RWPE1 (cell line): Measurements from ENCODE around the gene WDR54.
"Not testable (repeated sequence)": the region's sequence is repeated elsewhere in the genome, so short reads cannot be mapped to it uniquely, and the experiment has no call there.

ENCODE experiments used
- CTCF ChIA-PET: fragments of 350-600 bp; sonication (Branson Sonifier 250); formaldehyde crosslinking; extraction: SDS; loops from one replicate; lab custom pipeline; 2021; lab: Yijun Ruan, JAX
- POLR2A ChIA-PET: fragments of 400-600 bp; formaldehyde crosslinking; extraction: SDS; loops from one replicate; lab custom pipeline; 2020; ENCODE audit warnings: antibody characterized with exemption; ENCODE audit not compliant: low non-redundant PET; lab: Yijun Ruan, JAX
- DNase-seq: peaks from one replicate; pipeline ENCODE4 v3.0.0; 2012; ENCODE audit warnings: low spot score
- H3K27ac ChIP-seq: fragments of 450-650 bp; 2 replicates; pipeline ENCODE4 v1.5.1; 2017
- TF ChIP-seq, protein P1 (sequence below): fragments of 450-650 bp; conservative IDR thresholded peaks from 2 replicates; pipeline ENCODE4 v1.5.1; 2017; ENCODE audit warnings: low read depth, mild to moderate bottlenecking

Gene WDR54

DNA sequence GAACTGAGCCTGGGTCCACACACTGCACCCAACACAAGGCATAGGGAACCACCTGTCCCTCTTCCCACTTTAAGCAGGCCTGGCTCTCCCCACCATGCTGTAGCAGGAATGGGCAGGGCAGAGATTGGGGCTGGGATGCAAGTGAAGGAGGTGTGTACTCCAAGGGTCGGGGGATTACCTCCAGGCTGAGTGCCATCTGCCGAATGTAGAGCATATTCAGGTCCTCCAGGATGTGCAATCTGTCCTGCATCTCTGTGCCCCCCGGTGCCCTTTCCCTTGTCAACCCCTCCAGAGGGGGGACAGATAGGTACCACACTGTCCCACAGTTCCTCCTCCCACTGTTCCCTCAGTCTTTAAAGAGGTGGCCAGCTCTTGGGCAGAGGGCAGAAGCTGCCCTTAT, 17.8 kb downstream of the WDR54 start:
- ChIA-PET CTCF (interaction anchor here (0.6 to 1.0 kb wide), 2 partner anchors 12 to 16 kb away, joined by 3 read pairs; partner anchors contain the start of gene INO80B), POLR2A (interaction anchor here (1.4 kb wide), 1 partner anchor 19 kb away, joined by 5 read pairs; the partner anchor contains the start of gene WBP1)
- peak overlapping the region; percentile 94 for H3K27ac ChIP-seq
- TF ChIP-seq, protein P1, sequence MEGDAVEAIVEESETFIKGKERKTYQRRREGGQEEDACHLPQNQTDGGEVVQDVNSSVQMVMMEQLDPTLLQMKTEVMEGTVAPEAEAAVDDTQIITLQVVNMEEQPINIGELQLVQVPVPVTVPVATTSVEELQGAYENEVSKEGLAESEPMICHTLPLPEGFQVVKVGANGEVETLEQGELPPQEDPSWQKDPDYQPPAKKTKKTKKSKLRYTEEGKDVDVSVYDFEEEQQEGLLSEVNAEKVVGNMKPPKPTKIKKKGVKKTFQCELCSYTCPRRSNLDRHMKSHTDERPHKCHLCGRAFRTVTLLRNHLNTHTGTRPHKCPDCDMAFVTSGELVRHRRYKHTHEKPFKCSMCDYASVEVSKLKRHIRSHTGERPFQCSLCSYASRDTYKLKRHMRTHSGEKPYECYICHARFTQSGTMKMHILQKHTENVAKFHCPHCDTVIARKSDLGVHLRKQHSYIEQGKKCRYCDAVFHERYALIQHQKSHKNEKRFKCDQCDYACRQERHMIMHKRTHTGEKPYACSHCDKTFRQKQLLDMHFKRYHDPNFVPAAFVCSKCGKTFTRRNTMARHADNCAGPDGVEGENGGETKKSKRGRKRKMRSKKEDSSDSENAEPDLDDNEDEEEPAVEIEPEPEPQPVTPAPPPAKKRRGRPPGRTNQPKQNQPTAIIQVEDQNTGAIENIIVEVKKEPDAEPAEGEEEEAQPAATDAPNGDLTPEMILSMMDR: no peak
- DNase-seq: no peak

GRCh38 chr2:74439803-74440377, 18.4 kb downstream of the WDR54 start:
- H3K27ac ChIP-seq: peak overlapping the region; percentile 94
- TF ChIP-seq, protein P1: no peak
- ChIA-PET POLR2A (interaction anchor here (0.5 to 1.4 kb wide), 3 partner anchors 9 to 18 kb away, joined by 3 to 5 read pairs (median 3); partner anchors contain the start of gene WBP1), CTCF (interaction anchor here (0.6 to 1.0 kb wide), 2 partner anchors 12 to 15 kb away, joined by 3 read pairs; partner anchors contain the start of gene INO80B)
- DNase-seq: no peak

DNA sequence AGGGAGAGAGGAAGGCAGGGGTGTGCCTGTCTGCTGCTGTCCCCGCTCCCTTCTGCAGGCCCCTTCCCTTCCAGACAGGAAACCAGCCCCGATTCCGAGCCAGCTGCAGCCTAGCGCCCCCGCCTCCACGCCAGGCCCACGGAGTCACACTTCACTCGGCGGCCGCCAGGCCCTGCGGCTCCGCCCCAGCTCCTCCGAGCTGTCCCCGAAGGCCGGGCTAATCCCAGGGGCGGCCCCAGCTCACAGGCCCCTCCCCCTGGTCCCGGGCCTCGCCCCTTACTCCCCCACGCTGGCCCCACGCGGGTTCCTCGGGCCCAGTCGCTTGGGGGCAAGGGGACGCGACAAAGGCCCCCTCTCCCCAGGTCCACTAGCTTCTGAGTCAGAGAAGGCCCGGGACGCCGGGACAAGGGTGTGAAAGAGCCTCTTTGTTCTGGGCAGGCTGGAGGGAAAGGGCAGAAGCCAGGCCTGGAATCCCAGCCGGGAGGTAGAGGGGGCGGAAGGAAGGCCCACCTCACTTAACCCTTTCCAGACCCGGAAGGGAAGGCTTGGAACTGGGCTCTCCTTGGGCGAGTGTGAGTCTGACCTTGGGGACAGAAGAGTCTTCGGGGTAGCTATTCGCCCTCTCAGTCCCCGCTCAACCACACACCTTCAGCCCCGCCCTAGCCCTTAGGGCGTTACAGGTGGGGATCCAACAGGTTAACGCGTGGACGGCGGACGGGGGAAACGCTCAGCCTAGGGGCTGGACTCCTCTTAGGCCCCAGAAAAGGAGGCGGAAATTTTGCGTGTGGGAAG, 19.0 kb downstream of the WDR54 start:
- H3K27ac ChIP-seq: peak overlapping the region; percentile 94
- ChIA-PET POLR2A (interaction anchor here (0.5 to 1.4 kb wide), 3 partner anchors 9 to 18 kb away, joined by 3 to 5 read pairs (median 3); partner anchors contain the start of gene WBP1), CTCF (interaction anchor here (1.0 kb wide), 1 partner anchor 14 kb away, joined by 3 read pairs; the partner anchor contains the start of gene INO80B)

DNA sequence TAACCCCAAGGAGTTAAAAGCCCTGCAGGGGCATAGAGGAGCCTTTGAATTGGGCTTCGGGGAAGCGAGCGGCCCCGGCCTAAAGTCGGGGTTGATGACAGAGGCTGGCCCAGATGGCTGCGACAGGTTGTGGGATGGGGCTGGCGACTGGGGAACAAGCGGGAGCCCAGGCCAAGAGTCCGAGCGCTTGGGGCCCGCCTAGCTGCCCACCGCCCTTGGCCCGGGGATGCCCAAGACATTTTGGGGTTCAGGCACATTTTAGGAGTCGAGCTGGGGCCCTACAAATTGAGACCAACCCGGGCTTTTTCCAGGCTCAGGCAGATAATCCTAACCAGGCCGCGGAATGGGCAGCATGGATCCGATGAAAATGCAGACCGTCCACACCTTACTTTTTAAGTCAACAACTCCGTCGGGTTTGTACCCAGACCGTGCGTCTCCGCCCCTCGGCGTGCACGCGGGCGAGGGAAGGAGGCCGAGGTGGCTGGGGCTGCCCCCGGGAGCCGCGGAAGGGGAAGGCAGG, 19.7 kb downstream of the WDR54 start:
- POLR2A ChIA-PET: no interaction called here
- CTCF ChIA-PET: interaction anchor here (0.5 kb wide), 1 partner anchor 30 kb away, joined by 3 read pairs; no protein-coding TSS in a partner anchor
- DNase-seq: no peak
- peak overlapping the region; percentile 94 for H3K27ac ChIP-seq
- TF ChIP-seq, protein P1: no peak

More for the DNA sequence above, 19.0 kb downstream of the WDR54 start:
- TF ChIP-seq, protein P1: no peak
- DNase-seq: peak; percentile 96

- ChIA-PET POLR2A (interaction anchor here (0.6 to 1.2 kb wide), 2 partner anchors 13 to 20 kb away, joined by 3 to 4 read pairs; partner anchors contain the start of gene INO80B), CTCF (interaction anchor here (0.5 to 1.0 kb wide), 2 partner anchors 13 to 29 kb away, joined by 3 read pairs; no protein-coding TSS in a partner anchor)
- TF ChIP-seq, protein P1: no peak
- peak; percentile 88 for DNase-seq
- peak within 1 kb of the TSS; percentile 94 for H3K27ac ChIP-seq
Measured at GRCh38 chr2:74441690-74442482, 20.4 kb downstream of the WDR54 start, which contains the start of gene RTKN. Gene RTKN (minus strand): TSS chr2:74441937. CDS start chr2:74441816, 121 bp downstream.

GRCh38 chr2:74442483-74443297, 21.2 kb downstream of the WDR54 start:
- peak overlapping the region; percentile 94 for H3K27ac ChIP-seq
- CTCF ChIA-PET: interaction anchor here (1.0 kb wide), 1 partner anchor 12 kb away, joined by 3 read pairs; no protein-coding TSS in a partner anchor
- POLR2A ChIA-PET: interaction anchor here (0.6 to 1.2 kb wide), 2 partner anchors 12 to 21 kb away, joined by 3 to 4 read pairs; partner anchors contain the start of gene INO80B
- not testable (repeated sequence) for DNase-seq
